Measurements from ENCODE around the gene OTUD3. TPM values are rescaled to one million over a fixed set of nuclear protein-coding genes. Genes with fewer than 3 reads are reported as not detected.

Gene OTUD3
- total and polyA plus RNA-seq, 9 of the 15 experiments (the other 6 are each of a cell fraction or from before 2014, with no cell fraction given): 2.0 to 16.6 (median 11.0) TPM

DNA sequence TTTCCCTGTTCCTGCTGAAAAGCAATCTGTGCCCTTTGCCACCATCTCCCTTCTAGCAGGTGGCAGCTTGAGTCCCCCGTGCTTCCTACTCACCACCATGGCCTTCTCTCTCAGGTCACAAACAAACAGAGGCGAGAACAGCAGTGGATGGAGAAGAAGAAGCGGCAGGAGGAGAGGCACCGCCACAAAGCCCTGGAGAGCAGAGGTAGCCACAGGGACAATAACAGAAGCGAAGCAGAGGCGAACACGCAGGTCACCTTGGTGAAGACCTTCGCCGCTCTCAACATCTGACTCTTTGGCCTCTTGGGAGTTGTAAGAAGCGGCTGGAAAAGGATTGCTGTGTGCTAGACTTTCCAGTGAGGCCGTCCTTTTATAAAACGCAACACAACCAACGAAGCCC is 25.3 kb downstream of the OTUD3 start (continued):
- TF ChIP-seq, protein P1, sequence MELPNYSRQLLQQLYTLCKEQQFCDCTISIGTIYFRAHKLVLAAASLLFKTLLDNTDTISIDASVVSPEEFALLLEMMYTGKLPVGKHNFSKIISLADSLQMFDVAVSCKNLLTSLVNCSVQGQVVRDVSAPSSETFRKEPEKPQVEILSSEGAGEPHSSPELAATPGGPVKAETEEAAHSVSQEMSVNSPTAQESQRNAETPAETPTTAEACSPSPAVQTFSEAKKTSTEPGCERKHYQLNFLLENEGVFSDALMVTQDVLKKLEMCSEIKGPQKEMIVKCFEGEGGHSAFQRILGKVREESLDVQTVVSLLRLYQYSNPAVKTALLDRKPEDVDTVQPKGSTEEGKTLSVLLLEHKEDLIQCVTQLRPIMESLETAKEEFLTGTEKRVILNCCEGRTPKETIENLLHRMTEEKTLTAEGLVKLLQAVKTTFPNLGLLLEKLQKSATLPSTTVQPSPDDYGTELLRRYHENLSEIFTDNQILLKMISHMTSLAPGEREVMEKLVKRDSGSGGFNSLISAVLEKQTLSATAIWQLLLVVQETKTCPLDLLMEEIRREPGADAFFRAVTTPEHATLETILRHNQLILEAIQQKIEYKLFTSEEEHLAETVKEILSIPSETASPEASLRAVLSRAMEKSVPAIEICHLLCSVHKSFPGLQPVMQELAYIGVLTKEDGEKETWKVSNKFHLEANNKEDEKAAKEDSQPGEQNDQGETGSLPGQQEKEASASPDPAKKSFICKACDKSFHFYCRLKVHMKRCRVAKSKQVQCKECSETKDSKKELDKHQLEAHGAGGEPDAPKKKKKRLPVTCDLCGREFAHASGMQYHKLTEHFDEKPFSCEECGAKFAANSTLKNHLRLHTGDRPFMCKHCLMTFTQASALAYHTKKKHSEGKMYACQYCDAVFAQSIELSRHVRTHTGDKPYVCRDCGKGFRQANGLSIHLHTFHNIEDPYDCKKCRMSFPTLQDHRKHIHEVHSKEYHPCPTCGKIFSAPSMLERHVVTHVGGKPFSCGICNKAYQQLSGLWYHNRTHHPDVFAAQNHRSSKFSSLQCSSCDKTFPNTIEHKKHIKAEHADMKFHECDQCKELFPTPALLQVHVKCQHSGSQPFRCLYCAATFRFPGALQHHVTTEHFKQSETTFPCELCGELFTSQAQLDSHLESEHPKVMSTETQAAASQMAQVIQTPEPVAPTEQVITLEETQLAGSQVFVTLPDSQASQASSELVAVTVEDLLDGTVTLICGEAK (IDR thresholded peaks at IDR 0.05): no peak
- TF ChIP-seq, protein P1 (CRISPR knock-in tag; IDR thresholded peaks at IDR 0.05): no peak
- TF ChIP-seq, protein P2, sequence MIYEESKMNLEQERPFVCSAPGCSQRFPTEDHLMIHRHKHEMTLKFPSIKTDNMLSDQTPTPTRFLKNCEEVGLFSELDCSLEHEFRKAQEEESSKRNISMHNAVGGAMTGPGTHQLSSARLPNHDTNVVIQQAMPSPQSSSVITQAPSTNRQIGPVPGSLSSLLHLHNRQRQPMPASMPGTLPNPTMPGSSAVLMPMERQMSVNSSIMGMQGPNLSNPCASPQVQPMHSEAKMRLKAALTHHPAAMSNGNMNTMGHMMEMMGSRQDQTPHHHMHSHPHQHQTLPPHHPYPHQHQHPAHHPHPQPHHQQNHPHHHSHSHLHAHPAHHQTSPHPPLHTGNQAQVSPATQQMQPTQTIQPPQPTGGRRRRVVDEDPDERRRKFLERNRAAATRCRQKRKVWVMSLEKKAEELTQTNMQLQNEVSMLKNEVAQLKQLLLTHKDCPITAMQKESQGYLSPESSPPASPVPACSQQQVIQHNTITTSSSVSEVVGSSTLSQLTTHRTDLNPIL (CRISPR knock-in tag; IDR thresholded peaks at IDR 0.05): no peak
- no peak for TF ChIP-seq ZNF584 (CRISPR knock-in tag; IDR thresholded peaks at IDR 0.05; ENCODE audit: low read depth)
- TF ChIP-seq SMAD2 (IDR thresholded peaks at IDR 0.05; ENCODE audit: low read depth, low read length): no peak
- TF ChIP-seq NR3C1 (CRISPR knock-in tag; IDR thresholded peaks at IDR 0.05): no peak
- TF ChIP-seq, protein P3, sequence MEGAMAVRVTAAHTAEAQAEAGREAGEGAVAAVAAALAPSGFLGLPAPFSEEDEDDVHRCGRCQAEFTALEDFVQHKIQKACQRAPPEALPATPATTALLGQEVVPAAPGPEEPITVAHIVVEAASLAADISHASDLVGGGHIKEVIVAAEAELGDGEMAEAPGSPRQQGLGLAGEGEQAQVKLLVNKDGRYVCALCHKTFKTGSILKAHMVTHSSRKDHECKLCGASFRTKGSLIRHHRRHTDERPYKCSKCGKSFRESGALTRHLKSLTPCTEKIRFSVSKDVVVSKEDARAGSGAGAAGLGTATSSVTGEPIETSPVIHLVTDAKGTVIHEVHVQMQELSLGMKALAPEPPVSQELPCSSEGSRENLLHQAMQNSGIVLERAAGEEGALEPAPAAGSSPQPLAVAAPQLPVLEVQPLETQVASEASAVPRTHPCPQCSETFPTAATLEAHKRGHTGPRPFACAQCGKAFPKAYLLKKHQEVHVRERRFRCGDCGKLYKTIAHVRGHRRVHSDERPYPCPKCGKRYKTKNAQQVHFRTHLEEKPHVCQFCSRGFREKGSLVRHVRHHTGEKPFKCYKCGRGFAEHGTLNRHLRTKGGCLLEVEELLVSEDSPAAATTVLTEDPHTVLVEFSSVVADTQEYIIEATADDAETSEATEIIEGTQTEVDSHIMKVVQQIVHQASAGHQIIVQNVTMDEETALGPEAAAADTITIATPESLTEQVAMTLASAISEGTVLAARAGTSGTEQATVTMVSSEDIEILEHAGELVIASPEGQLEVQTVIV (CRISPR knock-in tag; IDR thresholded peaks at IDR 0.05; ENCODE audit: borderline replicate concordance): no peak
- TF ChIP-seq, protein P4, sequence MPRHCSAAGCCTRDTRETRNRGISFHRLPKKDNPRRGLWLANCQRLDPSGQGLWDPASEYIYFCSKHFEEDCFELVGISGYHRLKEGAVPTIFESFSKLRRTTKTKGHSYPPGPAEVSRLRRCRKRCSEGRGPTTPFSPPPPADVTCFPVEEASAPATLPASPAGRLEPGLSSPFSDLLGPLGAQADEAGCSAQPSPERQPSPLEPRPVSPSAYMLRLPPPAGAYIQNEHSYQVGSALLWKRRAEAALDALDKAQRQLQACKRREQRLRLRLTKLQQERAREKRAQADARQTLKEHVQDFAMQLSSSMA (CRISPR knock-in tag; IDR thresholded peaks at IDR 0.05): no peak
- no peak for TF ChIP-seq FOXK1 (CRISPR knock-in tag; IDR thresholded peaks at IDR 0.05; ENCODE audit: borderline replicate concordance)
- no peak for TF ChIP-seq ZNF384 (IDR thresholded peaks at IDR 0.05; ENCODE audit: low read depth, low read length)
- TF ChIP-seq FOXK2 (conservative IDR thresholded peaks at IDR 0.05 in 1 of 2, IDR thresholded peaks at IDR 0.05 in 1 of 2; ENCODE audit: low read depth in 2 of 2): no peak
